ENCODE data around the gene BCL2L11.

BCL2L11 gene

GRCh38 chr2:111167076-111167862 is 46.6 kb downstream of the BCL2L11 start:
- no peaks in the 10 kb centered on the region for H3K27me3 ChIP-seq (ENCODE audit: control insufficient read depth, insufficient read depth, low read length)
- H3K9me3 ChIP-seq (ENCODE audit: control insufficient read depth, low read length), result no peaks in the 10 kb centered on the region
- H3K4me1 ChIP-seq (ENCODE audit: control insufficient read depth, insufficient read depth, low read length), result peaks cover 24% of the 10 kb centered on the region
- H3K4me3 ChIP-seq (ENCODE audit: low read length), result no peak overlapping the region
- H3K9ac ChIP-seq (ENCODE audit: low read length), result no peak overlapping the region
- no peaks in the 10 kb centered on the region for H3K36me3 ChIP-seq (ENCODE audit: control insufficient read depth, insufficient read depth, low read length)

GRCh38 chr2:111167863-111168162 is 47.1 kb downstream of the BCL2L11 start:
- Histone ChIP-seq H3K27me3 (ENCODE audit: control insufficient read depth, insufficient read depth, low read length) (no peaks in the 10 kb centered on the region), H3K9ac (ENCODE audit: low read length) (no peak overlapping the region), H3K4me3 (ENCODE audit: low read length) (no peak overlapping the region), H3K36me3 (ENCODE audit: control insufficient read depth, insufficient read depth, low read length) (no peaks in the 10 kb centered on the region), H3K9me3 (ENCODE audit: control insufficient read depth, low read length) (no peaks in the 10 kb centered on the region), H3K4me1 (ENCODE audit: control insufficient read depth, insufficient read depth, low read length) (peaks cover 21% of the 10 kb centered on the region)

GRCh38 chr2:111168528-111169239 is 48.0 kb downstream of the BCL2L11 start:
- H3K9ac ChIP-seq (ENCODE audit: low read length), result no peak overlapping the region
- no peaks in the 10 kb centered on the region for H3K9me3 ChIP-seq (ENCODE audit: control insufficient read depth, low read length)
- peaks cover 18% of the 10 kb centered on the region for H3K4me1 ChIP-seq (ENCODE audit: control insufficient read depth, insufficient read depth, low read length)
- H3K27me3 ChIP-seq (ENCODE audit: control insufficient read depth, insufficient read depth, low read length), result no peaks in the 10 kb centered on the region
- H3K4me3 ChIP-seq (ENCODE audit: low read length), result no peak overlapping the region
- H3K36me3 ChIP-seq (ENCODE audit: control insufficient read depth, insufficient read depth, low read length), result no peaks in the 10 kb centered on the region

- no peak overlapping the region for H3K9ac ChIP-seq (ENCODE audit: low read length)
- H3K9me3 ChIP-seq (ENCODE audit: control insufficient read depth, low read length), result no peaks in the 10 kb centered on the region
- no peaks in the 10 kb centered on the region for H3K27me3 ChIP-seq (ENCODE audit: control insufficient read depth, insufficient read depth, low read length)
- H3K36me3 ChIP-seq (ENCODE audit: control insufficient read depth, insufficient read depth, low read length), result no peaks in the 10 kb centered on the region
- peaks cover 18% of the 10 kb centered on the region for H3K4me1 ChIP-seq (ENCODE audit: control insufficient read depth, insufficient read depth, low read length)
- no peak overlapping the region for H3K4me3 ChIP-seq (ENCODE audit: low read length)
These were observed 48.6 kb downstream of the BCL2L11 start for GRCh38 chr2:111169268-111169667.

GRCh38 chr2:111169924-111170323 is 49.2 kb downstream of the BCL2L11 start:
- no peak overlapping the region for H3K4me3 ChIP-seq (ENCODE audit: low read length)
- H3K27me3 ChIP-seq (ENCODE audit: control insufficient read depth, insufficient read depth, low read length), result no peaks in the 10 kb centered on the region
- H3K9ac ChIP-seq (ENCODE audit: low read length), result no peak overlapping the region
- H3K4me1 ChIP-seq (ENCODE audit: control insufficient read depth, insufficient read depth, low read length), result peaks cover 18% of the 10 kb centered on the region
- H3K9me3 ChIP-seq (ENCODE audit: control insufficient read depth, low read length), result no peaks in the 10 kb centered on the region
- no peaks in the 10 kb centered on the region for H3K36me3 ChIP-seq (ENCODE audit: control insufficient read depth, insufficient read depth, low read length)

GRCh38 chr2:111171337-111171930 is 50.7 kb downstream of the BCL2L11 start:
- Histone ChIP-seq H3K4me1 (ENCODE audit: control insufficient read depth, insufficient read depth, low read length) (peaks cover 21% of the 10 kb centered on the region), H3K36me3 (ENCODE audit: control insufficient read depth, insufficient read depth, low read length) (no peaks in the 10 kb centered on the region), H3K4me3 (ENCODE audit: low read length) (no peak overlapping the region), H3K27me3 (ENCODE audit: control insufficient read depth, insufficient read depth, low read length) (no peaks in the 10 kb centered on the region), H3K9ac (ENCODE audit: low read length) (no peak overlapping the region), H3K9me3 (ENCODE audit: control insufficient read depth, low read length) (no peaks in the 10 kb centered on the region)

- H3K4me1 ChIP-seq (ENCODE audit: control insufficient read depth, insufficient read depth, low read length), result peaks cover 15% of the 10 kb centered on the region
- H3K36me3 ChIP-seq (ENCODE audit: control insufficient read depth, insufficient read depth, low read length), result no peaks in the 10 kb centered on the region
- no peak overlapping the region for H3K4me3 ChIP-seq (ENCODE audit: low read length)
- H3K9ac ChIP-seq (ENCODE audit: low read length), result no peak overlapping the region
- H3K9me3 ChIP-seq (ENCODE audit: control insufficient read depth, low read length), result no peaks in the 10 kb centered on the region
- no peaks in the 10 kb centered on the region for H3K27me3 ChIP-seq (ENCODE audit: control insufficient read depth, insufficient read depth, low read length)
These were observed 52.0 kb downstream of the BCL2L11 start for GRCh38 chr2:111172666-111173065.

GRCh38 chr2:111173338-111173737 is 52.6 kb downstream of the BCL2L11 start:
- H3K9ac ChIP-seq (ENCODE audit: low read length), result no peak overlapping the region
- no peak overlapping the region for H3K4me3 ChIP-seq (ENCODE audit: low read length)
- no peaks in the 10 kb centered on the region for H3K27me3 ChIP-seq (ENCODE audit: control insufficient read depth, insufficient read depth, low read length)
- no peaks in the 10 kb centered on the region for H3K36me3 ChIP-seq (ENCODE audit: control insufficient read depth, insufficient read depth, low read length)
- no peaks in the 10 kb centered on the region for H3K9me3 ChIP-seq (ENCODE audit: control insufficient read depth, low read length)
- peaks cover 18% of the 10 kb centered on the region for H3K4me1 ChIP-seq (ENCODE audit: control insufficient read depth, insufficient read depth, low read length)

GRCh38 chr2:111173856-111174255 is 53.1 kb downstream of the BCL2L11 start:
- Histone ChIP-seq H3K36me3 (ENCODE audit: control insufficient read depth, insufficient read depth, low read length) (no peaks in the 10 kb centered on the region), H3K9me3 (ENCODE audit: control insufficient read depth, low read length) (no peaks in the 10 kb centered on the region), H3K4me3 (ENCODE audit: low read length) (no peak overlapping the region), H3K4me1 (ENCODE audit: control insufficient read depth, insufficient read depth, low read length) (peaks cover 19% of the 10 kb centered on the region), H3K27me3 (ENCODE audit: control insufficient read depth, insufficient read depth, low read length) (no peaks in the 10 kb centered on the region), H3K9ac (ENCODE audit: low read length) (no peak overlapping the region)

GRCh38 chr2:111175615-111176014 is 54.9 kb downstream of the BCL2L11 start:
- H3K4me3 ChIP-seq (ENCODE audit: low read length), result no peak overlapping the region
- H3K27me3 ChIP-seq (ENCODE audit: control insufficient read depth, insufficient read depth, low read length), result no peaks in the 10 kb centered on the region

GRCh38 chr2:111176388-111176787 is 55.7 kb downstream of the BCL2L11 start:
- H3K36me3 ChIP-seq (ENCODE audit: control insufficient read depth, insufficient read depth, low read length), result no peaks in the 10 kb centered on the region
- H3K9ac ChIP-seq (ENCODE audit: low read length), result no peak overlapping the region
- peaks cover 23% of the 10 kb centered on the region for H3K4me1 ChIP-seq (ENCODE audit: control insufficient read depth, insufficient read depth, low read length)
- H3K9me3 ChIP-seq (ENCODE audit: control insufficient read depth, low read length), result no peaks in the 10 kb centered on the region
- no peaks in the 10 kb centered on the region for H3K27me3 ChIP-seq (ENCODE audit: control insufficient read depth, insufficient read depth, low read length)
- H3K4me3 ChIP-seq (ENCODE audit: low read length), result no peak overlapping the region

More at GRCh38 chr2:111175615-111176014, 54.9 kb downstream of the BCL2L11 start:
- Histone ChIP-seq H3K4me1 (ENCODE audit: control insufficient read depth, insufficient read depth, low read length) (peaks cover 23% of the 10 kb centered on the region), H3K9ac (ENCODE audit: low read length) (no peak overlapping the region), H3K9me3 (ENCODE audit: control insufficient read depth, low read length) (no peaks in the 10 kb centered on the region), H3K36me3 (ENCODE audit: control insufficient read depth, insufficient read depth, low read length) (no peaks in the 10 kb centered on the region)

- Histone ChIP-seq H3K36me3 (ENCODE audit: control insufficient read depth, insufficient read depth, low read length) (no peaks in the 10 kb centered on the region), H3K4me3 (ENCODE audit: low read length) (no peak overlapping the region), H3K4me1 (ENCODE audit: control insufficient read depth, insufficient read depth, low read length) (peaks cover 23% of the 10 kb centered on the region), H3K9ac (ENCODE audit: low read length) (no peak overlapping the region), H3K9me3 (ENCODE audit: control insufficient read depth, low read length) (no peaks in the 10 kb centered on the region), H3K27me3 (ENCODE audit: control insufficient read depth, insufficient read depth, low read length) (no peaks in the 10 kb centered on the region)
These were observed 56.2 kb downstream of the BCL2L11 start for GRCh38 chr2:111176867-111177266.

Data from mucosa of stomach (tissue), 1 donor.